Uterus (tissue), 2 donors: ENCODE measurements around the gene AK9.

Experiments
- POLR2A ChIP-seq, 2 donors: fragments of 450-650 bp; IDR thresholded peaks; one replicate each; pipeline ENCODE4 v1.6.1; 2016; ENCODE audit warnings: antibody characterized with exemption in 2 of 2, mild to moderate bottlenecking in 1 of 2, moderate library complexity in 1 of 2
- TF ChIP-seq, protein P1 (sequence below), 4 experiments: fragments of 200-600 bp in 2 of 4; fragments of 450-650 bp in 2 of 4; sonication (generic) in 2 of 4; IDR thresholded peaks; one replicate each; pipeline ENCODE4 v1.5.1; 2016 to 2019; ENCODE audit warnings: antibody characterized with exemption in 4 of 4, mild to moderate bottlenecking in 2 of 4, moderate library complexity in 1 of 4

DNA sequence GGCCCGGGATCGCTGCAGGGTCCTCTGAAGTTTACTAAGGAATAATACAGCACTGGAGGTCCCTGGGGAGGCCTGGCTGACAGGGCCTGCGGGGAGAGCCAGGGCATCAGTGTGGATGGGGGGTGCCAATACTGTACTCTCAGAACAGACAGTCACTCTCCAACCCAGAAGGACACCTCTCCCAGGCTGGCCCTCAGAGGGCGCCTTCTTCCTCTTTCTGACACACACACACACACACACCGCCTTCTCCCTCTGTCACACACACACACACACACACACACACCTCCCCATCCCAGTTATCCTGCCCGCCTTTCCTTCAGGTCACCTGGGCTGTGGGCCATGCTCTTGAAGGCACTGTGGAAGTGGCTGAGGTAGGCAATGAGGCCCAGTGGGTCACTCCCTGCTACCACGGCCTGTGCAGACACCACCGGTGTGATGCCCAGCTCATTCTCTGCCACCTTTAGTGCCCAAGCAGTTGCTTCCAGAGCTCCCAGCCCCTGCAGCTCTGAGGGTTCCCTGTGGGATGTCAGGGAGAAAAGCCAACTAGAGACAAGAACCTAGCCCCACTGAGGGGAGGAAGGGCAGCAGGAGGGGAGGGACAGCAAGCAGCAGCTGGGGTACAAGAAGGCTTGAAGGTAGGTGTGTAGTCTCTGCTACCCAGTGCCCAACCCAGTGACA is 243.0 kb downstream of the AK9 start:
- TF ChIP-seq POLR2A (IDR thresholded peaks at IDR 0.05), result no peak
- TF ChIP-seq, protein P1, sequence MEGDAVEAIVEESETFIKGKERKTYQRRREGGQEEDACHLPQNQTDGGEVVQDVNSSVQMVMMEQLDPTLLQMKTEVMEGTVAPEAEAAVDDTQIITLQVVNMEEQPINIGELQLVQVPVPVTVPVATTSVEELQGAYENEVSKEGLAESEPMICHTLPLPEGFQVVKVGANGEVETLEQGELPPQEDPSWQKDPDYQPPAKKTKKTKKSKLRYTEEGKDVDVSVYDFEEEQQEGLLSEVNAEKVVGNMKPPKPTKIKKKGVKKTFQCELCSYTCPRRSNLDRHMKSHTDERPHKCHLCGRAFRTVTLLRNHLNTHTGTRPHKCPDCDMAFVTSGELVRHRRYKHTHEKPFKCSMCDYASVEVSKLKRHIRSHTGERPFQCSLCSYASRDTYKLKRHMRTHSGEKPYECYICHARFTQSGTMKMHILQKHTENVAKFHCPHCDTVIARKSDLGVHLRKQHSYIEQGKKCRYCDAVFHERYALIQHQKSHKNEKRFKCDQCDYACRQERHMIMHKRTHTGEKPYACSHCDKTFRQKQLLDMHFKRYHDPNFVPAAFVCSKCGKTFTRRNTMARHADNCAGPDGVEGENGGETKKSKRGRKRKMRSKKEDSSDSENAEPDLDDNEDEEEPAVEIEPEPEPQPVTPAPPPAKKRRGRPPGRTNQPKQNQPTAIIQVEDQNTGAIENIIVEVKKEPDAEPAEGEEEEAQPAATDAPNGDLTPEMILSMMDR (IDR thresholded peaks at IDR 0.05), result no peak
